OCI-LY1 (cell line): ENCODE measurements around the gene DCHS1.

ENCODE experiments used
- H2AFZ ChIP-seq: fragments of 200-600 bp; sonication (generic), shearing (Covaris generic); 2 replicates; pipeline ENCODE4 v1.6.0; 2014; ENCODE audit warnings: antibody characterized with exemption, mild to moderate bottlenecking, low read length
- H3F3A ChIP-seq: fragments of 200-600 bp; sonication (generic), shearing (Covaris generic); 2 replicates; pipeline ENCODE4 v1.6.0; 2014; ENCODE audit warnings: mild to moderate bottlenecking, antibody characterized with exemption, low read length, moderate library complexity; ENCODE audit not compliant: insufficient read depth
- H3K27ac ChIP-seq: fragments of 200-600 bp; sonication (generic); 2 replicates; pipeline ENCODE4 v1.5.1; 2014; ENCODE audit warnings: low read length, mixed run types, mild to moderate bottlenecking, low read depth; ENCODE audit not compliant: poor library complexity, severe bottlenecking
- H3K27me3 ChIP-seq: fragments of 200-600 bp; sonication (generic); 2 replicates; pipeline ENCODE4 v1.6.0; 2014; ENCODE audit warnings: antibody characterized with exemption, mild to moderate bottlenecking, low read length, moderate library complexity; ENCODE audit not compliant: insufficient read depth
- H3K36me3 ChIP-seq: fragments of 200-600 bp; sonication (generic); 2 replicates; pipeline ENCODE4 v1.6.1; 2014; ENCODE audit warnings: mild to moderate bottlenecking, antibody characterized with exemption, low read length, moderate library complexity, mixed read lengths; ENCODE audit not compliant: insufficient read depth
- H3K4me1 ChIP-seq: fragments of 200-600 bp; sonication (generic); 2 replicates; pipeline ENCODE4 v1.5.1; 2014; ENCODE audit warnings: mild to moderate bottlenecking, low read length, moderate library complexity; ENCODE audit not compliant: insufficient read depth, severe bottlenecking
- H3K4me2 ChIP-seq: fragments of 200-600 bp; sonication (generic), shearing (Covaris generic); 2 replicates; pipeline ENCODE4 v1.6.1; 2014; ENCODE audit warnings: low read length
- H3K4me3 ChIP-seq: fragments of 200-600 bp; sonication (generic); 2 replicates; pipeline ENCODE4 v1.5.1; 2014; ENCODE audit warnings: low read length, low read depth, mild to moderate bottlenecking, mixed read lengths; ENCODE audit not compliant: poor library complexity, severe bottlenecking
- H3K79me2 ChIP-seq: fragments of 200-600 bp; shearing (Covaris generic); 2 replicates; pipeline ENCODE4 v1.6.1; 2016; ENCODE audit warnings: mixed run types, low read length, mixed read lengths; ENCODE audit not compliant: insufficient read depth
- H3K9ac ChIP-seq: fragments of 200-600 bp; sonication (generic), shearing (Covaris generic); 2 replicates; pipeline ENCODE4 v1.6.1; 2014; ENCODE audit warnings: mild to moderate bottlenecking, low read length, mixed read lengths
- H3K9me2 ChIP-seq: fragments of 200-600 bp; sonication (generic), shearing (Covaris generic); 2 replicates; pipeline ENCODE4 v1.6.1; 2014; ENCODE audit warnings: low read depth, mild to moderate bottlenecking, low read length, mixed read lengths
- H3K9me3 ChIP-seq: fragments of 200-600 bp; shearing (Covaris generic); 2 replicates; pipeline ENCODE4 v1.6.1; 2014; ENCODE audit warnings: low read length, mixed read lengths
- H4K20me1 ChIP-seq: fragments of 200-600 bp; sonication (generic), shearing (Covaris generic); 2 replicates; pipeline ENCODE4 v1.6.0; 2016; ENCODE audit warnings: mild to moderate bottlenecking, low read length; ENCODE audit not compliant: insufficient read depth
- CTCF ChIP-seq: fragments of 200-600 bp; sonication (generic), shearing (Covaris generic); IDR thresholded peaks from 2 replicates; pipeline ENCODE4 v1.5.1; 2017; ENCODE audit warnings: mild to moderate bottlenecking, antibody characterized with exemption, low read length, moderate library complexity, mixed read lengths
- EZH2 ChIP-seq: fragments of 200-600 bp; sonication (generic), shearing (Covaris generic); IDR thresholded peaks from 2 replicates; pipeline ENCODE4 v1.8.0; 2017; ENCODE audit warnings: borderline replicate concordance, mixed run types, mild to moderate bottlenecking, antibody characterized with exemption, low read length, moderate library complexity, mixed read lengths

The DCHS1 gene

GRCh38 chr11:6664551-6664950 is 8.9 kb upstream of the DCHS1 start:
- H3F3A ChIP-seq = no peaks in the 10 kb centered on the region
- no peak overlapping the region for H3K4me3 ChIP-seq
- no peaks in the 10 kb centered on the region for H3K27me3 ChIP-seq
- H2AFZ ChIP-seq = no peak overlapping the region
- no peak overlapping the region for H3K27ac ChIP-seq
- no peaks in the 10 kb centered on the region for H3K9me2 ChIP-seq
- H4K20me1 ChIP-seq = no peaks in the 10 kb centered on the region
- no peak overlapping the region for H3K4me2 ChIP-seq
- no peak overlapping the region for H3K9ac ChIP-seq
- no peak for TF ChIP-seq CTCF
- TF ChIP-seq EZH2 = no peak
- no peaks in the 10 kb centered on the region for H3K9me3 ChIP-seq
- no peaks in the 10 kb centered on the region for H3K79me2 ChIP-seq
- no peaks in the 10 kb centered on the region for H3K4me1 ChIP-seq
- no peaks in the 10 kb centered on the region for H3K36me3 ChIP-seq

GRCh38 chr11:6663794-6664469 is 8.3 kb upstream of the DCHS1 start:
- H2AFZ ChIP-seq = no peak overlapping the region
- no peak overlapping the region for H3K4me2 ChIP-seq
- H3K79me2 ChIP-seq = no peaks in the 10 kb centered on the region
- H3K4me3 ChIP-seq = no peak overlapping the region
- H4K20me1 ChIP-seq = no peaks in the 10 kb centered on the region
- H3K36me3 ChIP-seq = no peaks in the 10 kb centered on the region
- H3K27ac ChIP-seq = no peak overlapping the region
- H3F3A ChIP-seq = no peaks in the 10 kb centered on the region
- TF ChIP-seq EZH2 (no peak), CTCF (no peak)
- no peaks in the 10 kb centered on the region for H3K9me2 ChIP-seq
- no peak overlapping the region for H3K9ac ChIP-seq
- H3K27me3 ChIP-seq = no peaks in the 10 kb centered on the region
- no peaks in the 10 kb centered on the region for H3K4me1 ChIP-seq
- H3K9me3 ChIP-seq = no peaks in the 10 kb centered on the region

- Histone ChIP-seq H2AFZ (no peak overlapping the region), H4K20me1 (no peaks in the 10 kb centered on the region)
- no peak for TF ChIP-seq EZH2
- no peak for TF ChIP-seq CTCF
Observed at GRCh38 chr11:6660712-6661111, 5.1 kb upstream of the DCHS1 start.

More at GRCh38 chr11:6660712-6661111, 5.1 kb upstream of the DCHS1 start:
- Histone ChIP-seq H3K9me3 (no peaks in the 10 kb centered on the region), H3K9me2 (no peaks in the 10 kb centered on the region), H3K4me1 (no peaks in the 10 kb centered on the region), H3K27me3 (peaks cover 14% of the 10 kb centered on the region; the same call in 1 of the 2 replicates), H3K4me2 (no peak overlapping the region), H3F3A (no peaks in the 10 kb centered on the region), H3K9ac (no peak overlapping the region), H3K79me2 (no peaks in the 10 kb centered on the region), H3K4me3 (no peak overlapping the region), H3K36me3 (no peaks in the 10 kb centered on the region), H3K27ac (no peak overlapping the region)
